Gastrocnemius medialis (tissue), 4 donors: ENCODE data around the gene EMX2. TPM values are rescaled to one million over a fixed set of nuclear protein-coding genes. Genes with fewer than 3 reads are reported as not detected.

ENCODE experiments used
- ATAC-seq, 2 donors: fragments of 150-250 bp; one replicate each; pipeline ENCODE4 v1.9.1; 2016
- DNase-seq, 2 donors: peaks; one replicate each; pipeline ENCODE4 v3.0.0-alpha.2; 2019
- H3K27ac ChIP-seq, 4 donors: fragments of 200-600 bp; sonication (generic); 1 replicate in 1 of 4; 2 replicates in 3 of 4; pipeline ENCODE4 v1.5.1; 2016 to 2018; ENCODE audit warnings: mild to moderate bottlenecking in 2 of 4, moderate library complexity in 1 of 4
- H3K27me3 ChIP-seq, 3 donors: fragments of 200-600 bp; sonication (generic) in 2 of 3; 1 replicate in 1 of 3; 2 replicates in 2 of 3; pipeline versions ENCODE4 v1.5.1 to v1.6.0; 2016 to 2019; ENCODE audit warnings: mild to moderate bottlenecking in 1 of 3, moderate library complexity in 1 of 3
- H3K36me3 ChIP-seq, 2 donors: fragments of 200-600 bp; sonication (generic) in 1 of 2; one replicate each; pipeline ENCODE4 v1.5.1; 2017 to 2018
- H3K4me1 ChIP-seq, 2 donors: fragments of 200-600 bp; sonication (generic) in 1 of 2; one replicate each; pipeline ENCODE4 v1.5.1; 2016 to 2017; ENCODE audit warnings: mild to moderate bottlenecking in 2 of 2
- H3K4me3 ChIP-seq, 4 donors: fragments of 200-600 bp; sonication (generic) in 3 of 4; 1 replicate in 1 of 4; 2 replicates in 3 of 4; pipeline ENCODE4 v1.5.1; 2016 to 2019; ENCODE audit warnings: mild to moderate bottlenecking in 2 of 4
- H3K9me3 ChIP-seq, 3 donors: fragments of 200-600 bp; sonication (generic) in 2 of 3; 1 replicate in 1 of 3; 2 replicates in 2 of 3; pipeline ENCODE4 v1.5.1; 2016 to 2019
- POLR2A ChIP-seq, 2 donors: fragments of 450-650 bp; IDR thresholded peaks; one replicate each; pipeline ENCODE4 v1.6.1; 2017; ENCODE audit warnings: antibody characterized with exemption in 2 of 2, mild to moderate bottlenecking in 2 of 2, moderate library complexity in 2 of 2
- in situ Hi-C, 4 donors: fragments of 200-750 bp; cut with MboI; loops; one replicate each; pipeline versions ENCODE4 v1.15.0 to v1.8.0; 2017; ENCODE audit warnings: low sequenced_read_pairs in 4 of 4
- intact Hi-C: fragments of 100-400 bp; cut with DNase I; formaldehyde crosslinking; loops from one replicate; pipeline ENCODE4 v1.15.1; 2023; ENCODE audit warnings: low total_unique reads
- total RNA-seq, 4 donors: library from RNA; depleted of rRNA; stranded (reverse); fragments of >200 nt; gene quantifications; one replicate each; pipeline versions ENCODE4 v1.1.0 to v1.2.3, GENCODE V29; 2016
- TF ChIP-seq, protein P1 (sequence below), 5 experiments: fragments of 450-650 bp in 3 of 5; fragments of 200-600 bp in 2 of 5; sonication (generic) in 2 of 5; IDR thresholded peaks in 4 of 5; conservative IDR thresholded peaks in 1 of 5; 1 replicate in 4 of 5; 2 replicates in 1 of 5; pipeline ENCODE4 v1.5.1; 2016 to 2019; ENCODE audit warnings: antibody characterized with exemption in 5 of 5, mild to moderate bottlenecking in 3 of 5, moderate library complexity in 3 of 5

EMX2 gene
- total RNA-seq, 4 donors from 2014 or later, result 0.46 to 1.5 (median 0.82) TPM

- in situ Hi-C loops (no loop called here), intact Hi-C loops (no loop called here)
- Histone ChIP-seq H3K27me3 (peaks cover 75 to 77% (median 75%) of the 10 kb centered on the region in 3 donors), H3K4me1 (peaks cover 10 to 32% of the 10 kb centered on the region in 2 donors), H3K4me3 (peak overlapping the region in 3 of 4 donors; percentile 23 to 42 (median 36)), H3K36me3 (no peaks in the 10 kb centered on the region), H3K9me3 (no peaks in the 10 kb centered on the region), H3K27ac (no peak overlapping the region)
- no peak for TF ChIP-seq POLR2A (IDR thresholded peaks at IDR 0.05)
- TF ChIP-seq, protein P1, sequence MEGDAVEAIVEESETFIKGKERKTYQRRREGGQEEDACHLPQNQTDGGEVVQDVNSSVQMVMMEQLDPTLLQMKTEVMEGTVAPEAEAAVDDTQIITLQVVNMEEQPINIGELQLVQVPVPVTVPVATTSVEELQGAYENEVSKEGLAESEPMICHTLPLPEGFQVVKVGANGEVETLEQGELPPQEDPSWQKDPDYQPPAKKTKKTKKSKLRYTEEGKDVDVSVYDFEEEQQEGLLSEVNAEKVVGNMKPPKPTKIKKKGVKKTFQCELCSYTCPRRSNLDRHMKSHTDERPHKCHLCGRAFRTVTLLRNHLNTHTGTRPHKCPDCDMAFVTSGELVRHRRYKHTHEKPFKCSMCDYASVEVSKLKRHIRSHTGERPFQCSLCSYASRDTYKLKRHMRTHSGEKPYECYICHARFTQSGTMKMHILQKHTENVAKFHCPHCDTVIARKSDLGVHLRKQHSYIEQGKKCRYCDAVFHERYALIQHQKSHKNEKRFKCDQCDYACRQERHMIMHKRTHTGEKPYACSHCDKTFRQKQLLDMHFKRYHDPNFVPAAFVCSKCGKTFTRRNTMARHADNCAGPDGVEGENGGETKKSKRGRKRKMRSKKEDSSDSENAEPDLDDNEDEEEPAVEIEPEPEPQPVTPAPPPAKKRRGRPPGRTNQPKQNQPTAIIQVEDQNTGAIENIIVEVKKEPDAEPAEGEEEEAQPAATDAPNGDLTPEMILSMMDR (IDR thresholded peaks at IDR 0.05 in 4 of 5, conservative IDR thresholded peaks at IDR 0.05 in 1 of 5), result no peak
- no peak for ATAC-seq
- DNase-seq, result no peak
These were observed 9.0 kb downstream of the EMX2 start for GRCh38 chr10:117551330-117552155.

DNA sequence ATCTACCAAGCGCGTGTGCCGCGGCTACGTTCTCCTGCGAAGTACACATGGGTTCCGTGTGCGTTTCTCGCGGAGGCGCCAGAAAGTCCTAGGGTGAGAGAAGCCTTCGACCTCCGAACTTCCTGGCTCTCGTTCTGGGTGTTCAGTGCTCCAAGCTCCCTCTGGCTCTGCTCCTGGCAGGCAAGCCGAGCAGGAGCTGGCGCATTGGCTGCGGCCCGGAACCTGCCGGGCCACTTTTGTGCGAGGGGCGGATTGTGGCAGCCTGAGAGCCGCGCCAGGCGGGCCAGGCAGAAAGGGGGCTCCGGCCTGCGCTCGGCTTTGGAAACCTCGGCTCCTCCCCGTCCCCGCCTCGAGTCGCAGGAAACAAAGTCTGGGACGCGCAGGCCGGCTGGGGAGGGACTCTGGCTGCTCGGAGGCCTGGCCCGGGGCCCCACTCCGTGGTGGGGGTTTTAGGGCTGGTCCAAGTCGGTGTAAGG is 9.6 kb downstream of the EMX2 start:
- H3K9me3 ChIP-seq, result no peaks in the 10 kb centered on the region
- H3K4me1 ChIP-seq, result peaks cover 10 to 32% of the 10 kb centered on the region in 2 donors
- H3K4me3 ChIP-seq, result peak overlapping the region; percentile 23 to 42 (median 38)
- intact Hi-C loops, result no loop called here
- H3K36me3 ChIP-seq, result no peaks in the 10 kb centered on the region
- peak overlapping the region in 1 of 4 donors; percentile 54 for H3K27ac ChIP-seq
- ATAC-seq (no peak), DNase-seq (no peak)
- TF ChIP-seq, protein P1 (IDR thresholded peaks at IDR 0.05 in 4 of 5, conservative IDR thresholded peaks at IDR 0.05 in 1 of 5), result no peak
- no peak for TF ChIP-seq POLR2A (IDR thresholded peaks at IDR 0.05)
- in situ Hi-C loops, result no loop called here
- peaks cover 68 to 71% (median 69%) of the 10 kb centered on the region in 3 donors for H3K27me3 ChIP-seq

- no peak for TF ChIP-seq POLR2A (IDR thresholded peaks at IDR 0.05)
- TF ChIP-seq, protein P1 (IDR thresholded peaks at IDR 0.05 in 4 of 5, conservative IDR thresholded peaks at IDR 0.05 in 1 of 5), result no peak
- Histone ChIP-seq H3K27me3 (peaks cover 63 to 65% (median 64%) of the 10 kb centered on the region in 3 donors), H3K9me3 (no peaks in the 10 kb centered on the region), H3K4me1 (peaks cover 10 to 32% of the 10 kb centered on the region in 2 donors), H3K36me3 (no peaks in the 10 kb centered on the region), H3K4me3 (peak overlapping the region in 2 of 4 donors; percentile 28 to 36), H3K27ac (no peak overlapping the region)
- in situ Hi-C loops (no loop called here), intact Hi-C loops (no loop called here)
- ATAC-seq (no peak), DNase-seq (no peak)
These were observed 10.2 kb downstream of the EMX2 start for GRCh38 chr10:117552701-117553141.

- intact Hi-C loops (no loop called here), in situ Hi-C loops (no loop called here)
- DNase-seq (no peak), ATAC-seq (no peak)
- Histone ChIP-seq H3K27ac (no peak overlapping the region), H3K4me3 (peak overlapping the region; percentile 28 to 36 (median 32)), H3K9me3 (no peaks in the 10 kb centered on the region), H3K36me3 (no peaks in the 10 kb centered on the region), H3K27me3 (peaks cover 58 to 62% (median 58%) of the 10 kb centered on the region in 3 donors), H3K4me1 (peaks cover 10 to 32% of the 10 kb centered on the region in 2 donors)
- TF ChIP-seq, protein P1 (IDR thresholded peaks at IDR 0.05 in 4 of 5, conservative IDR thresholded peaks at IDR 0.05 in 1 of 5), result no peak
- TF ChIP-seq POLR2A (IDR thresholded peaks at IDR 0.05), result no peak
These were observed 10.7 kb downstream of the EMX2 start for GRCh38 chr10:117553142-117553814.
